K562 (cell line): Measurements from ENCODE around the gene ACVR2B. TPM values are rescaled to one million over a fixed set of nuclear protein-coding genes. Genes with fewer than 3 reads are reported as not detected.

ENCODE experiments used
- ATAC-seq: fragments of 200-7000 bp; cut with Tn5 transposase; 3 replicates; pipeline ENCODE4 v1.9.1; 2020; ENCODE audit warnings: moderate library complexity
- BruUV-seq: library from RNA; stranded (reverse); fragments of 400-500 nt; replicated peaks from 2 replicates; lab custom pipeline; 2021; lab: Mats Ljungman, UMichigan
- CTCF ChIA-PET: fragments of 300-600 bp; formaldehyde crosslinking; extraction: SDS; loops from one replicate; lab custom pipeline; 2021; ENCODE audit warnings: low intra/inter-chr PET ratio; lab: Yijun Ruan, JAX
- POLR2A ChIA-PET: fragments of 300-600, 350-650 bp; sonication (Branson Sonifier 250); formaldehyde crosslinking; extraction: SDS; loops from one replicate; lab custom pipeline; 2021; ENCODE audit warnings: antibody characterized with exemption, inconsistent platforms; lab: Yijun Ruan, JAX
- DNase-seq, 4 experiments: peaks; one replicate each; pipeline versions ENCODE4 v3.0.0 to v3.0.0-alpha.2; 2011 to 2018; ENCODE audit warnings: low spot score in 3 of 4, mixed read lengths in 3 of 4; ENCODE audit errors: extremely low read depth in 1 of 4
- FAIRE-seq: peaks from 2 replicates; lab custom pipeline; 2011; peaks lifted over from hg19 to GRCh38; lab: Jason Lieb, UNC
- H2AFZ ChIP-seq: 2 replicates; pipeline ENCODE4 v1.6.0; 2011; ENCODE audit warnings: low read depth, low read length, control low read depth, inconsistent platforms
- H3K27ac ChIP-seq: fragments of 200-600 bp; 3 replicates; pipeline ENCODE4 v1.8.0; 2011; ENCODE audit warnings: low read depth, mild to moderate bottlenecking, control low read depth, inconsistent platforms, low read length, moderate library complexity, mixed read lengths; ENCODE audit errors: extremely low read depth
- H3K27me3 ChIP-seq, 2 experiments: fragments of 300-600 bp in 1 of 2; 2 replicates in 1 of 2; 3 replicates in 1 of 2; pipeline versions ENCODE4 v1.6.0 to v1.8.0; 2011; ENCODE audit warnings: inconsistent platforms in 2 of 2, low read length in 2 of 2, mild to moderate bottlenecking in 1 of 2, mixed read lengths in 1 of 2, moderate library complexity in 1 of 2; ENCODE audit not compliant: control insufficient read depth in 2 of 2, insufficient read depth in 2 of 2
- H3K36me3 ChIP-seq: fragments of 300-600 bp; 3 replicates; pipeline ENCODE4 v1.8.0; 2011; ENCODE audit warnings: mild to moderate bottlenecking, low read length, inconsistent platforms; ENCODE audit not compliant: control insufficient read depth, insufficient read depth
- H3K4me1 ChIP-seq, 2 experiments: fragments of 200-600 bp in 1 of 2; replicated peaks in 1 of 2; 2 replicates in 1 of 2; 3 replicates in 1 of 2; pipeline versions ENCODE4 v1.5.1 to v1.8.0; 2011; ENCODE audit warnings: inconsistent platforms in 2 of 2, low read length in 2 of 2, mild to moderate bottlenecking in 1 of 2, mixed read lengths in 1 of 2, moderate library complexity in 1 of 2; ENCODE audit not compliant: control insufficient read depth in 2 of 2, insufficient read depth in 2 of 2
- H3K4me2 ChIP-seq: 2 replicates; pipeline ENCODE4 v1.6.1; 2011; ENCODE audit warnings: low read length, control low read depth, inconsistent platforms, mixed read lengths; ENCODE audit not compliant: insufficient read depth
- H3K4me3 ChIP-seq: fragments of 200-600 bp; sonication (generic), shearing (Covaris generic); 2 replicates; pipeline ENCODE4 v1.5.1; 2016; ENCODE audit warnings: control low read depth, inconsistent platforms
- H3K79me2 ChIP-seq: fragments of 200-600 bp; 3 replicates; pipeline ENCODE4 v1.8.0; 2011; ENCODE audit warnings: low read length, inconsistent platforms; ENCODE audit not compliant: control insufficient read depth, insufficient read depth
- H3K9ac ChIP-seq, 2 experiments: 2 replicates each; pipeline versions ENCODE4 v1.6.0 to v1.6.1; 2011; ENCODE audit warnings: low read depth in 2 of 2, low read length in 2 of 2, control low read depth in 1 of 2, inconsistent platforms in 1 of 2, mild to moderate bottlenecking in 1 of 2, mixed read lengths in 1 of 2; ENCODE audit not compliant: insufficient read depth in 1 of 2
- H3K9me1 ChIP-seq: one replicate; pipeline ENCODE4 v1.6.0; 2011; ENCODE audit warnings: inconsistent platforms, mild to moderate bottlenecking, low read length, moderate library complexity; ENCODE audit not compliant: control insufficient read depth, insufficient read depth
- H3K9me3 ChIP-seq: replicated peaks from 2 replicates; pipeline ENCODE4 v1.5.1; 2011; ENCODE audit warnings: low read depth, low read length, inconsistent platforms; ENCODE audit not compliant: control insufficient read depth, insufficient read depth
- H4K20me1 ChIP-seq: replicated peaks from 2 replicates; pipeline ENCODE4 v1.6.1; 2011; ENCODE audit warnings: low read length, inconsistent platforms, mixed read lengths; ENCODE audit not compliant: control insufficient read depth, insufficient read depth
- AFF4 ChIP-seq: sonication (generic); formaldehyde crosslinking; IDR thresholded peaks from 2 replicates; pipeline ENCODE4 v1.8.0; 2023; ENCODE audit warnings: mild to moderate bottlenecking, missing genetic modification reagents
- MAZ ChIP-seq, 2 experiments: fragments of 450-650 bp in 1 of 2; sonication (generic) in 1 of 2; formaldehyde crosslinking; IDR thresholded peaks in 1 of 2; conservative IDR thresholded peaks in 1 of 2; 2 replicates each; pipeline versions ENCODE4 v1.4.0 to v1.5.0; 2020; ENCODE audit warnings: mild to moderate bottlenecking in 1 of 2, missing genetic modification reagents in 1 of 2
- MBD2 ChIP-seq: sonication (generic); IDR thresholded peaks from 2 replicates; pipeline ENCODE4 v1.6.1; 2016; ENCODE audit warnings: low read depth, borderline replicate concordance
- NONO ChIP-seq, 2 experiments: fragments of 200-400 bp in 1 of 2; fragments of 450-650 bp in 1 of 2; formaldehyde crosslinking in 1 of 2; IDR thresholded peaks; 2 replicates each; pipeline ENCODE4 v1.6.1; 2017; ENCODE audit warnings: low read depth in 2 of 2, mild to moderate bottlenecking in 2 of 2, moderate library complexity in 2 of 2, low read length in 1 of 2
- RFX5 ChIP-seq: IDR thresholded peaks from 2 replicates; pipeline ENCODE4 v1.6.1; 2011; ENCODE audit warnings: low read depth, mild to moderate bottlenecking, improper control_type of control experiment, low read length
- SRSF7 ChIP-seq: fragments of 200-400 bp; formaldehyde crosslinking; optimal IDR thresholded peaks from 2 replicates; pipeline ENCODE3; 2017; ENCODE audit warnings: mild to moderate bottlenecking, low read depth, low read length
- TCF7L2 ChIP-seq: fragments of 150-350 bp; IDR thresholded peaks from 2 replicates; pipeline ENCODE4 v1.6.1; 2016; ENCODE audit warnings: low read depth, mild to moderate bottlenecking, low read length, moderate library complexity
- ZBED1 ChIP-seq: IDR thresholded peaks from 2 replicates; pipeline ENCODE4 v1.6.1; 2014
- ZNF217 ChIP-seq: sonication (generic); formaldehyde crosslinking; IDR thresholded peaks from 2 replicates; pipeline ENCODE4 v1.8.0; 2022; ENCODE audit warnings: mild to moderate bottlenecking, missing genetic modification reagents
- WGBS: fragments of 100-300 bp; shearing (Covaris generic); methylation state at CpG from one replicate; pipeline ENCODE4 v1.1.6; 2016; ENCODE audit warnings: low coverage, mixed read lengths; ENCODE audit not compliant: insufficient coverage; ENCODE audit errors: missing lambda C conversion rate; 5-methylcytosine and 5-hydroxymethylcytosine counted together
- in situ Hi-C: fragments of 300-500 bp; cut with MboI; formaldehyde crosslinking; loops from 4 replicates; pipeline ENCODE4 v1.15.0; 2018; ENCODE audit warnings: inconsistent platforms, mixed read lengths
- intact Hi-C: fragments of 100-400 bp; cut with micrococcal nuclease; formaldehyde crosslinking; loops from 2 replicates; pipeline ENCODE4 v1.14.2; 2022
- polyA plus RNA-seq, 8 experiments: library from polyadenylated mRNA; depleted of rRNA in 4 of 8; stranded (reverse) in 5 of 8; unstranded in 3 of 8; fragments of >200 nt; fragmentation: Nextera tagmentation in 2 of 8; fragmentation: Illumina TruSeq in 1 of 8; extraction: Ambion mirVana in 2 of 8; extraction: Trizol in 1 of 8; gene quantifications; 2 replicates each; pipeline versions ENCODE4 v1.2.1 to v1.2.3, GENCODE V29; 2011 to 2014; ENCODE audit warnings: inconsistent platforms in 1 of 8, missing spikeins in 1 of 8
- total RNA-seq, 7 experiments: library from RNA; depleted of rRNA in 6 of 7; stranded (reverse); fragments of >200 nt in 6 of 7; fragmentation: Illumina TruSeq in 2 of 7; extraction: Trizol in 2 of 7; gene quantifications; 2 replicates each; pipeline versions ENCODE4 v1.2.1 to v1.2.3, GENCODE V29; 2011 to 2021; ENCODE audit warnings: low replicate concordance in 1 of 7
- TF ChIP-seq, protein P1 (sequence below): fragments of 450-650 bp; formaldehyde crosslinking; IDR thresholded peaks from 2 replicates; pipeline ENCODE4 v1.4.0; 2020; ENCODE audit warnings: mild to moderate bottlenecking, mixed read lengths
- TF ChIP-seq, protein P2 (sequence below): IDR thresholded peaks from 3 replicates; pipeline ENCODE4 v1.6.1; 2011; ENCODE audit warnings: borderline replicate concordance, mild to moderate bottlenecking, moderate library complexity; ENCODE audit not compliant: insufficient read length; ENCODE audit errors: extremely low read depth

ACVR2B gene
- total and polyA plus RNA-seq, 9 of the 15 experiments (the other 6 are each of a cell fraction or from before 2014, with no cell fraction given) = 1.8 to 23.7 (median 7.1) TPM

- Histone ChIP-seq H4K20me1 (peaks cover 41% of the 10 kb centered on the region), H3K27ac (no peak overlapping the region), H3K4me3 (no peak overlapping the region), H3K9me1 (peaks cover 5% of the 10 kb centered on the region), H3K9ac (peak overlapping the region in 1 of 2 experiments; percentile 18; a peak in 2 of 4 replicates), H3K4me1 (peaks cover 19 to 29% of the 10 kb centered on the region in 2 experiments), H3K4me2 (no peak overlapping the region), H3K27me3 (no peaks in the 10 kb centered on the region), H2AFZ (no peak overlapping the region), H3K36me3 (no peaks in the 10 kb centered on the region), H3K9me3 (no peaks in the 10 kb centered on the region), H3K79me2 (peaks cover 73% of the 10 kb centered on the region)
- in situ Hi-C loops (no loop called here), intact Hi-C loops (no loop called here)
- no TSS peak for BruUV-seq
- ATAC-seq (no peak), FAIRE-seq (no peak), DNase-seq (no peak)
- POLR2A ChIA-PET = interaction anchor here (1.0 to 1.3 kb wide), 2 partner anchors 11 to 36 kb away, joined by 3 read pairs; no protein-coding TSS in a partner anchor
- 63% methylated on average over 13 of the region's 13 CpGs for WGBS
- CTCF ChIA-PET = no interaction called here
- TF ChIP-seq, protein P1, sequence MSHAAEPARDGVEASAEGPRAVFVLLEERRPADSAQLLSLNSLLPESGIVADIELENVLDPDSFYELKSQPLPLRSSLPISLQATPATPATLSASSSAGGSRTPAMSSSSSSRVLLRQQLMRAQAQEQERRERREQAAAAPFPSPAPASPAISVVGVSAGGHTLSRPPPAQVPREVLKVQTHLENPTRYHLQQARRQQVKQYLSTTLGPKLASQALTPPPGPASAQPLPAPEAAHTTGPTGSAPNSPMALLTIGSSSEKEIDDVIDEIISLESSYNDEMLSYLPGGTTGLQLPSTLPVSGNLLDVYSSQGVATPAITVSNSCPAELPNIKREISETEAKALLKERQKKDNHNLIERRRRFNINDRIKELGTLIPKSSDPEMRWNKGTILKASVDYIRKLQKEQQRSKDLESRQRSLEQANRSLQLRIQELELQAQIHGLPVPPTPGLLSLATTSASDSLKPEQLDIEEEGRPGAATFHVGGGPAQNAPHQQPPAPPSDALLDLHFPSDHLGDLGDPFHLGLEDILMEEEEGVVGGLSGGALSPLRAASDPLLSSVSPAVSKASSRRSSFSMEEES = no peak
- TF ChIP-seq, protein P2, sequence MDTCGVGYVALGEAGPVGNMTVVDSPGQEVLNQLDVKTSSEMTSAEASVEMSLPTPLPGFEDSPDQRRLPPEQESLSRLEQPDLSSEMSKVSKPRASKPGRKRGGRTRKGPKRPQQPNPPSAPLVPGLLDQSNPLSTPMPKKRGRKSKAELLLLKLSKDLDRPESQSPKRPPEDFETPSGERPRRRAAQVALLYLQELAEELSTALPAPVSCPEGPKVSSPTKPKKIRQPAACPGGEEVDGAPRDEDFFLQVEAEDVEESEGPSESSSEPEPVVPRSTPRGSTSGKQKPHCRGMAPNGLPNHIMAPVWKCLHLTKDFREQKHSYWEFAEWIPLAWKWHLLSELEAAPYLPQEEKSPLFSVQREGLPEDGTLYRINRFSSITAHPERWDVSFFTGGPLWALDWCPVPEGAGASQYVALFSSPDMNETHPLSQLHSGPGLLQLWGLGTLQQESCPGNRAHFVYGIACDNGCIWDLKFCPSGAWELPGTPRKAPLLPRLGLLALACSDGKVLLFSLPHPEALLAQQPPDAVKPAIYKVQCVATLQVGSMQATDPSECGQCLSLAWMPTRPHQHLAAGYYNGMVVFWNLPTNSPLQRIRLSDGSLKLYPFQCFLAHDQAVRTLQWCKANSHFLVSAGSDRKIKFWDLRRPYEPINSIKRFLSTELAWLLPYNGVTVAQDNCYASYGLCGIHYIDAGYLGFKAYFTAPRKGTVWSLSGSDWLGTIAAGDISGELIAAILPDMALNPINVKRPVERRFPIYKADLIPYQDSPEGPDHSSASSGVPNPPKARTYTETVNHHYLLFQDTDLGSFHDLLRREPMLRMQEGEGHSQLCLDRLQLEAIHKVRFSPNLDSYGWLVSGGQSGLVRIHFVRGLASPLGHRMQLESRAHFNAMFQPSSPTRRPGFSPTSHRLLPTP = no peak
- TF ChIP-seq ZNF217 (CRISPR knock-in tag) (no peak), NONO (IDR thresholded peaks at IDR 0.05; ENCODE audit: low read depth in 2 of 2, low read length in 1 of 2) (no peak), AFF4 (CRISPR knock-in tag) (no peak), MBD2 (no peak), SRSF7 (no peak), RFX5 (no peak), MAZ (CRISPR knock-in tag; conservative IDR thresholded peaks at IDR 0.05 in 1 of 2, IDR thresholded peaks at IDR 0.05 in 1 of 2) (no peak), ZBED1 (no peak), TCF7L2 (no peak)
Measured at GRCh38 chr3:38458796-38459498, 5.3 kb downstream of the ACVR2B start.
